Measurements from ENCODE around the gene KRTAP10-9. TPM values are rescaled to one million over a fixed set of nuclear protein-coding genes. Genes with fewer than 3 reads are reported as not detected.

Gene KRTAP10-9
- total RNA-seq, 2 donors from 2014 or later = not detected

- DNase-seq = no peak
- H3K4me1 ChIP-seq = no peaks in the 10 kb centered on the region
- H3K27ac ChIP-seq = no peak overlapping the region
- no peaks in the 10 kb centered on the region for H3K36me3 ChIP-seq
- no peak overlapping the region for H3K4me3 ChIP-seq
- intact Hi-C loops (cut with DNase I) = no loop called here
- H3K27me3 ChIP-seq = no peaks in the 10 kb centered on the region
- H3K9me3 ChIP-seq = no peaks in the 10 kb centered on the region
- H3K9ac ChIP-seq (ENCODE audit: low read depth in 2 of 2, low read length in 2 of 2) = no peak overlapping the region
- TF ChIP-seq, protein P1, sequence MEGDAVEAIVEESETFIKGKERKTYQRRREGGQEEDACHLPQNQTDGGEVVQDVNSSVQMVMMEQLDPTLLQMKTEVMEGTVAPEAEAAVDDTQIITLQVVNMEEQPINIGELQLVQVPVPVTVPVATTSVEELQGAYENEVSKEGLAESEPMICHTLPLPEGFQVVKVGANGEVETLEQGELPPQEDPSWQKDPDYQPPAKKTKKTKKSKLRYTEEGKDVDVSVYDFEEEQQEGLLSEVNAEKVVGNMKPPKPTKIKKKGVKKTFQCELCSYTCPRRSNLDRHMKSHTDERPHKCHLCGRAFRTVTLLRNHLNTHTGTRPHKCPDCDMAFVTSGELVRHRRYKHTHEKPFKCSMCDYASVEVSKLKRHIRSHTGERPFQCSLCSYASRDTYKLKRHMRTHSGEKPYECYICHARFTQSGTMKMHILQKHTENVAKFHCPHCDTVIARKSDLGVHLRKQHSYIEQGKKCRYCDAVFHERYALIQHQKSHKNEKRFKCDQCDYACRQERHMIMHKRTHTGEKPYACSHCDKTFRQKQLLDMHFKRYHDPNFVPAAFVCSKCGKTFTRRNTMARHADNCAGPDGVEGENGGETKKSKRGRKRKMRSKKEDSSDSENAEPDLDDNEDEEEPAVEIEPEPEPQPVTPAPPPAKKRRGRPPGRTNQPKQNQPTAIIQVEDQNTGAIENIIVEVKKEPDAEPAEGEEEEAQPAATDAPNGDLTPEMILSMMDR (IDR thresholded peaks at IDR 0.05) = no peak
Measured at GRCh38 chr21:44593598-44594405, 33.1 kb upstream of the KRTAP10-9 start.

GRCh38 chr21:44594406-44594916 lies 32.4 kb upstream of the KRTAP10-9 start:
- no peak for DNase-seq

DNA sequence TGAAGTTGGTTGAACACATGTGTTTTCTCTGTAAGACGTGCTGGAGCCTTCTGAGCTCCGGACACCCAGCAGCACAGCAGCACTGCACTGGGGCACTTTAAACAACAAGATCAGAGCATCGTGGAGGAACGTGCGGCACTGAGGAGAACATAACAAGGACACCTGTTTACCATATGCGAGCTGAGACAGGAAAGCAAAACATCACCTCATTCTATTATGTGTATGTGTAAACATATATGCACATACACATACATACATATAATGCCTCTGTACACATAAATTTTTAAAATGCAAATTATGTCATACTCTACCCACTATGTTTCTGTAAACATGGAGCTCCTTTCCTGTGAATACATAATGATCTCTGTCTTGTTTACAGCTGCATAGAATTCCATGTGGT lies 31.4 kb upstream of the KRTAP10-9 start:
- Histone ChIP-seq H3K4me1 (no peaks in the 10 kb centered on the region), H3K27ac (no peak overlapping the region), H3K4me3 (no peak overlapping the region), H3K36me3 (no peaks in the 10 kb centered on the region), H3K9ac (ENCODE audit: low read depth in 2 of 2, low read length in 2 of 2) (no peak overlapping the region), H3K9me3 (no peaks in the 10 kb centered on the region), H3K27me3 (no peaks in the 10 kb centered on the region)
- no peak for DNase-seq
- intact Hi-C loops (cut with DNase I) = no loop called here
- TF ChIP-seq, protein P1 (IDR thresholded peaks at IDR 0.05) = no peak

More at GRCh38 chr21:44594406-44594916, 32.4 kb upstream of the KRTAP10-9 start:
- H3K36me3 ChIP-seq = no peaks in the 10 kb centered on the region
- no peaks in the 10 kb centered on the region for H3K9me3 ChIP-seq
- H3K4me3 ChIP-seq = no peak overlapping the region
- H3K27ac ChIP-seq = no peak overlapping the region
- H3K27me3 ChIP-seq = no peaks in the 10 kb centered on the region
- intact Hi-C loops (cut with DNase I) = no loop called here
- no peak overlapping the region for H3K9ac ChIP-seq (ENCODE audit: low read depth in 2 of 2, low read length in 2 of 2)
- TF ChIP-seq, protein P1 (IDR thresholded peaks at IDR 0.05) = no peak
- H3K4me1 ChIP-seq = no peaks in the 10 kb centered on the region

- Histone ChIP-seq H3K27me3 (no peaks in the 10 kb centered on the region), H3K4me1 (no peaks in the 10 kb centered on the region), H3K27ac (no peak overlapping the region), H3K36me3 (no peaks in the 10 kb centered on the region), H3K4me3 (no peak overlapping the region), H3K9me3 (no peaks in the 10 kb centered on the region), H3K9ac (ENCODE audit: low read depth in 2 of 2, low read length in 2 of 2) (no peak overlapping the region)
- intact Hi-C loops (cut with DNase I) = no loop called here
- TF ChIP-seq, protein P1 (IDR thresholded peaks at IDR 0.05) = no peak
- DNase-seq = no peak
Measured at GRCh38 chr21:44596068-44596725, 30.7 kb upstream of the KRTAP10-9 start.

DNA sequence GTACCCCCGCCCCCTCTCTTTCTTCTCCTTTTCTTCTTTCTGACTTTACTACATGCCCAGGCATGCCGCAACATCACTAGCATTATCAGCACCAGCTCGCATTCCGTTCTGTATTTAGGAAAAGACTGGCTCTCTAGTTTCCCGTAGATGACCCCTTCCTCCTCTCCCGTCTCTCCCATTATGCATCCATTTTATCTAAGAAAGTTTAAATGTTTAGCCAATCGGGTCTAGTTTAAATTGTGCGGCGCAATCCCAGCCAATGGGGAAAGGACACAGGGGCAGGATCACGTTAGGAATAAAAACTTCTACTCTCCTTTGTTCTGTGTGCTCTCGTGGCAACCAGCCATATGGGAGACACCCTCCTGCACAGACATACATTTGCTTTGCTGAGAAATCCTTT lies 28.8 kb upstream of the KRTAP10-9 start:
- Histone ChIP-seq H3K27ac (no peak overlapping the region), H3K36me3 (no peaks in the 10 kb centered on the region), H3K9ac (ENCODE audit: low read depth in 2 of 2, low read length in 2 of 2) (no peak overlapping the region), H3K27me3 (no peaks in the 10 kb centered on the region), H3K4me1 (no peaks in the 10 kb centered on the region), H3K9me3 (no peaks in the 10 kb centered on the region), H3K4me3 (no peak overlapping the region)
- TF ChIP-seq, protein P1 (IDR thresholded peaks at IDR 0.05) = no peak
- no peak for DNase-seq
- intact Hi-C loops (cut with DNase I) = no loop called here
